Endometrium (tissue), 2 donors: ENCODE results near the gene ANAPC13.

Experiments
- FAIRE-seq: peaks from 2 replicates; lab custom pipeline; 2012; peaks lifted over from hg19 to GRCh38; lab: Jason Lieb, UNC
- donor health status: control.
- donor health status: control.

ANAPC13 gene

GRCh38 chr3:134449277-134449676 lies 36.5 kb downstream of the ANAPC13 start:
- no peak for FAIRE-seq

GRCh38 chr3:134448664-134449063 lies 37.1 kb downstream of the ANAPC13 start:
- FAIRE-seq, result no peak

- FAIRE-seq, result no peak
Measured at GRCh38 chr3:134447351-134447750, 38.4 kb downstream of the ANAPC13 start.

GRCh38 chr3:134446800-134447199 lies 39.0 kb downstream of the ANAPC13 start:
- FAIRE-seq, result no peak

- FAIRE-seq, result no peak
Measured at GRCh38 chr3:134445636-134446035, 40.1 kb downstream of the ANAPC13 start.

- no peak for FAIRE-seq
Measured at GRCh38 chr3:134445095-134445494, 40.7 kb downstream of the ANAPC13 start.

- FAIRE-seq, result no peak
Measured at GRCh38 chr3:134441821-134442220, 44.0 kb downstream of the ANAPC13 start.

- no peak for FAIRE-seq
Measured at GRCh38 chr3:134441321-134441720, 44.5 kb downstream of the ANAPC13 start.

- FAIRE-seq, result peak; percentile 91
Measured at GRCh38 chr3:134437211-134437752, 48.5 kb downstream of the ANAPC13 start.

- FAIRE-seq, result no peak
Measured at GRCh38 chr3:134432236-134432635, 53.5 kb downstream of the ANAPC13 start.

- FAIRE-seq, result no peak
Measured at GRCh38 chr3:134430950-134431445, 54.8 kb downstream of the ANAPC13 start.

- FAIRE-seq, result no peak
Measured at GRCh38 chr3:134430174-134430573, 55.6 kb downstream of the ANAPC13 start.

GRCh38 chr3:134428401-134428800 lies 57.4 kb downstream of the ANAPC13 start:
- FAIRE-seq, result no peak
